Fibroblast of mammary gland (primary cell): Measurements from ENCODE around the gene BICDL2.

Source experiments
- DNase-seq: peaks from one replicate; pipeline ENCODE4 v3.0.0-alpha.2; 2010; ENCODE audit warnings: low read depth
- H3K4me3 ChIP-seq: 2 replicates; pipeline ENCODE4 v1.5.1; 2011; ENCODE audit warnings: low read depth, mild to moderate bottlenecking, low read length, moderate library complexity; ENCODE audit not compliant: control insufficient read depth
- TF ChIP-seq, protein P1 (sequence below): conservative IDR thresholded peaks from 2 replicates; pipeline ENCODE4 v1.5.1; 2011; ENCODE audit warnings: low read depth, low read length, inconsistent platforms; ENCODE audit not compliant: control insufficient read depth, insufficient read depth

BICDL2 gene

DNA sequence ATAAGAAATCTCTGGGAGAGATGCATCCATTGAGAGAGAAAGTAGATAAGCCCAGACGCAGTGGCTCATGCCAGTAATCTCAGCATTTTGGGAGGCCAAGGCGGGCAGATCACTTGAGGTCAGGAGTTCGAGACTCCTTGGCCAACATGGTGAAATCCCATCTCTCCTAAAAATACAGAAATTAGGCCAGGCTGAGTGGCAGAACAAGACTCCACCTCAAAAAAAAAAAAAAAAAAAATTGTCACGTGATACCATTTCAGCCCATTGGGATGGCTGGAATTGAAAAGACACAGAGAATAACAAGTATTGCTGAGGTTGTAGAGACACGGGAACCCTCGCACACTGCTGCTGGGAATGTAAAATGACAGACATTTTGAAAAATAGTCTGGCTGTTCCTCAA is 25.8 kb upstream of the BICDL2 start:
- H3K4me3 ChIP-seq = no peak overlapping the region
- TF ChIP-seq, protein P1, sequence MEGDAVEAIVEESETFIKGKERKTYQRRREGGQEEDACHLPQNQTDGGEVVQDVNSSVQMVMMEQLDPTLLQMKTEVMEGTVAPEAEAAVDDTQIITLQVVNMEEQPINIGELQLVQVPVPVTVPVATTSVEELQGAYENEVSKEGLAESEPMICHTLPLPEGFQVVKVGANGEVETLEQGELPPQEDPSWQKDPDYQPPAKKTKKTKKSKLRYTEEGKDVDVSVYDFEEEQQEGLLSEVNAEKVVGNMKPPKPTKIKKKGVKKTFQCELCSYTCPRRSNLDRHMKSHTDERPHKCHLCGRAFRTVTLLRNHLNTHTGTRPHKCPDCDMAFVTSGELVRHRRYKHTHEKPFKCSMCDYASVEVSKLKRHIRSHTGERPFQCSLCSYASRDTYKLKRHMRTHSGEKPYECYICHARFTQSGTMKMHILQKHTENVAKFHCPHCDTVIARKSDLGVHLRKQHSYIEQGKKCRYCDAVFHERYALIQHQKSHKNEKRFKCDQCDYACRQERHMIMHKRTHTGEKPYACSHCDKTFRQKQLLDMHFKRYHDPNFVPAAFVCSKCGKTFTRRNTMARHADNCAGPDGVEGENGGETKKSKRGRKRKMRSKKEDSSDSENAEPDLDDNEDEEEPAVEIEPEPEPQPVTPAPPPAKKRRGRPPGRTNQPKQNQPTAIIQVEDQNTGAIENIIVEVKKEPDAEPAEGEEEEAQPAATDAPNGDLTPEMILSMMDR = no peak
- no peak for DNase-seq

GRCh38 chr16:3060339-3061127 is 23.8 kb upstream of the BICDL2 start:
- DNase-seq = no peak
- TF ChIP-seq, protein P1 = no peak
- no peak overlapping the region for H3K4me3 ChIP-seq

GRCh38 chr16:3059723-3060242 is 23.0 kb upstream of the BICDL2 start:
- no peak for DNase-seq
- TF ChIP-seq, protein P1 = no peak
- peak overlapping the region; percentile 41 for H3K4me3 ChIP-seq

DNA sequence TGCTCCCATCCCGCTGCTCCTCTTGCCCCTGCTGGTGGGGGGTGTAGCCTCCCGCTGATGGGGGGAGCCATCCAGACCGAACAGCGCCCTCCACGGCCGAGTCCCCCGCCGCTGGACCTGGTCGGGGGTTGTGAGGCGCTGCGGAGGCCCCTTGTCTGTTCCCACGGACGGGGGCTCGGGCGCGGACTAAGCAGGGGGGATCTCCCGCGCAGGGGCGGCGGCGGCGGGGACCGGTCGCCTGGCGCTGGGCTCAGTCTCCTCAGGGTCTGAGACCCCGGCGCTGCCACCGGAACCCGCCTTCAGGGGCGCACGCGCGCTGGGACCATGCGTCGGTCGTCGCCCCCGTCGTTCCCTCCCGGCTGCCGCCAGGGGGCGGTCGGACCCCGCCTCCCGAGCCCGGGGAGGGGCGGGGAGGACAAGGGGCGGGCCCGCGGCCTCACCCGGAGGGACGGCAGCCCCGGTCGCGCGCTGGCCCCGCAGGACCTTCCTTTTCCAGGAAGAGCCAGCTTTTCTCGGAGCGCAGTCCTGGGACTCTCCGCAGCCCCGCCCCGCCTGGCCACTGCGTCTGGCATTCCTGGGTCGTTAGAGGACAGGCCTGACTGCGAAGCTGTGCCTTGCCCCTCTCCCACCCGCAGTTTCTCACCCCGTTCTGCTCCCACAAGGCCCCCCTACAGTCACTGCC is 22.4 kb upstream of the BICDL2 start:
- H3K4me3 ChIP-seq = peak overlapping the region; percentile 66
- TF ChIP-seq, protein P1 = no peak
- DNase-seq = peak; percentile 68

DNA sequence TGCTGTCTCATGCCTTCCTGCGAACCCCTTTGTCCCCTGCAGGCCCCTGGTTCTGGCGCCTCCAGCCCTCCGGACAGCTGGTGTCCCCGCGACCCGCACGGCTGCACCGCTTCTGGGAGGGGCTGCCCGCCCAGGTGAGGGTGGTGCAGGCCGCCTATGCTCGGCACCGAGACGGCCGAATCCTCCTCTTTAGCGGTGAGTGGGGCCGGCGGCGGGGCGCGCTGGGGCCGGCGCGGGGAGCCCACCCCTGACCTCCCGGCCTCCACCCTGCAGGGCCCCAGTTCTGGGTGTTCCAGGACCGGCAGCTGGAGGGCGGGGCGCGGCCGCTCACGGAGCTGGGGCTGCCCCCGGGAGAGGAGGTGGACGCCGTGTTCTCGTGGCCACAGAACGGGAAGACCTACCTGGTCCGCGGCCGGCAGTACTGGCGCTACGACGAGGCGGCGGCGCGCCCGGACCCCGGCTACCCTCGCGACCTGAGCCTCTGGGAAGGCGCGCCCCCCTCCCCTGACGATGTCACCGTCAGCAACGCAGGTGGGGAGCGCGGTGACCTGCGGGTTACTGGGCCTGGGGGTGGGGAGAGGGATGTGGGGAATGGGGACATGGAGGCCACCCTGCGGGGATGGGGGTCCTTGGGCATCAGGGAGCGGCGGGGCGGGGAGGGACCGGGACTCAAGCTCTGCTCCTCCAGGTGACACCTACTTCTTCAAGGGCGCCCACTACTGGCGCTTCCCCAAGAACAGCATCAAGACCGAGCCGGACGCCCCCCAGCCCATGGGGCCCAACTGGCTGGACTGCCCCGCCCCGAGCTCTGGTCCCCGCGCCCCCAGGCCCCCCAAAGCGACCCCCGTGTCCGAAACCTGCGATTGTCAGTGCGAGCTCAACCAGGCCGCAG is 21.6 kb upstream of the BICDL2 start:
- peak overlapping the region; percentile 66 for H3K4me3 ChIP-seq
- TF ChIP-seq, protein P1 = no peak
- DNase-seq = peak; percentile 16
